Measurements from ENCODE around the gene ENPP1.

GRCh38 chr6:131758920-131759319 lies 48.9 kb upstream of the ENPP1 start:
- no peak for TF ChIP-seq CTCF (conservative IDR thresholded peaks at IDR 0.05)
- no peak for TF ChIP-seq EZH2 (IDR thresholded peaks at IDR 0.05; ENCODE audit: low read depth)
